Fibroblast of lung (primary cell): ENCODE results near the gene TMEM240. TPM values are rescaled to one million over a fixed set of nuclear protein-coding genes. Genes with fewer than 3 reads are reported as not detected.
"Not testable (repeated sequence)": the region's sequence is repeated elsewhere in the genome, so short reads cannot be mapped to it uniquely, and the experiment has no call there.

Experiments used
- DNase-seq, 2 donors: peaks; one replicate each; pipeline versions ENCODE4 v3.0.0 to v3.0.0-alpha.2; 2010; ENCODE audit warnings: low read depth in 2 of 2
- H2AFZ ChIP-seq: 2 replicates; pipeline ENCODE4 v1.5.1; 2012; ENCODE audit warnings: low read length, control low read depth, inconsistent platforms
- H3K27ac ChIP-seq: 2 replicates; pipeline ENCODE4 v1.5.1; 2011; ENCODE audit warnings: low read length, control low read depth; ENCODE audit not compliant: insufficient read depth
- H3K27me3 ChIP-seq: 2 replicates; pipeline ENCODE4 v1.5.1; 2011; ENCODE audit warnings: mild to moderate bottlenecking, low read length; ENCODE audit not compliant: control insufficient read depth, insufficient read depth
- H3K36me3 ChIP-seq: 2 replicates; pipeline ENCODE4 v1.5.1; 2011; ENCODE audit warnings: low read length; ENCODE audit not compliant: control insufficient read depth, insufficient read depth
- H3K4me1 ChIP-seq: 2 replicates; pipeline ENCODE4 v1.5.1; 2011; ENCODE audit warnings: low read length; ENCODE audit not compliant: control insufficient read depth, insufficient read depth; ENCODE audit errors: extremely low read depth
- H3K4me2 ChIP-seq: 2 replicates; pipeline ENCODE4 v1.5.1; 2011; ENCODE audit warnings: low read length, control low read depth; ENCODE audit not compliant: insufficient read depth; ENCODE audit errors: extremely low read depth
- H3K4me3 ChIP-seq, 4 experiments: fragments of 200-600 bp in 1 of 4; sonication (generic) in 1 of 4; replicated peaks in 1 of 4; 2 replicates each; pipeline ENCODE4 v1.5.1; 2011 to 2016; ENCODE audit warnings: low read length in 4 of 4, low read depth in 3 of 4, mild to moderate bottlenecking in 3 of 4, control low read depth in 2 of 4, inconsistent platforms in 1 of 4, mixed read lengths in 1 of 4; ENCODE audit not compliant: insufficient read depth in 1 of 4; ENCODE audit errors: control extremely low read depth in 1 of 4
- H3K79me2 ChIP-seq: 2 replicates; pipeline ENCODE4 v1.5.1; 2012; ENCODE audit warnings: mild to moderate bottlenecking, low read length, inconsistent platforms; ENCODE audit not compliant: control insufficient read depth, insufficient read depth
- H3K9ac ChIP-seq: 2 replicates; pipeline ENCODE4 v1.5.1; 2011; ENCODE audit warnings: mild to moderate bottlenecking, low read length, control low read depth; ENCODE audit not compliant: insufficient read depth
- H3K9me3 ChIP-seq: 2 replicates; pipeline ENCODE4 v1.5.1; 2012; ENCODE audit warnings: low read depth, low read length; ENCODE audit not compliant: control insufficient read depth, insufficient read depth
- H4K20me1 ChIP-seq: 2 replicates; pipeline ENCODE4 v1.5.1; 2011; ENCODE audit warnings: low read length; ENCODE audit not compliant: control insufficient read depth, insufficient read depth; ENCODE audit errors: extremely low read depth
- EZH2 ChIP-seq: IDR thresholded peaks from 2 replicates; pipeline ENCODE4 v1.5.1; 2012; ENCODE audit warnings: low read length, control low read depth, mild to moderate bottlenecking; ENCODE audit errors: missing control alignments
- polyA plus RNA-seq, 2 donors: library from polyadenylated mRNA; depleted of rRNA in 1 of 2; stranded (reverse) in 1 of 2; unstranded in 1 of 2; fragments of >200 nt; gene quantifications; 2 replicates each; pipeline ENCODE4 v1.2.1, GENCODE V29; 2011 to 2012; ENCODE audit warnings: missing spikeins in 1 of 2
- total RNA-seq: library from RNA; depleted of rRNA; stranded (reverse); fragments of >200 nt; gene quantifications from 2 replicates; pipeline ENCODE4 v1.2.1, GENCODE V29; 2014
- TF ChIP-seq, protein P1 (sequence below), 2 donors: IDR thresholded peaks in 1 of 2; conservative IDR thresholded peaks in 1 of 2; 1 replicate in 1 of 2; 2 replicates in 1 of 2; pipeline ENCODE4 v1.5.1; 2011 to 2012; ENCODE audit warnings: low read length in 2 of 2, control low read depth in 1 of 2, inconsistent platforms in 1 of 2, low read depth in 1 of 2, mild to moderate bottlenecking in 1 of 2

The TMEM240 gene
- total and polyA plus RNA-seq, 2 donors (not counting 1 experiment from before 2014, with no cell fraction given) = 1.4 to 5.4 TPM

DNA sequence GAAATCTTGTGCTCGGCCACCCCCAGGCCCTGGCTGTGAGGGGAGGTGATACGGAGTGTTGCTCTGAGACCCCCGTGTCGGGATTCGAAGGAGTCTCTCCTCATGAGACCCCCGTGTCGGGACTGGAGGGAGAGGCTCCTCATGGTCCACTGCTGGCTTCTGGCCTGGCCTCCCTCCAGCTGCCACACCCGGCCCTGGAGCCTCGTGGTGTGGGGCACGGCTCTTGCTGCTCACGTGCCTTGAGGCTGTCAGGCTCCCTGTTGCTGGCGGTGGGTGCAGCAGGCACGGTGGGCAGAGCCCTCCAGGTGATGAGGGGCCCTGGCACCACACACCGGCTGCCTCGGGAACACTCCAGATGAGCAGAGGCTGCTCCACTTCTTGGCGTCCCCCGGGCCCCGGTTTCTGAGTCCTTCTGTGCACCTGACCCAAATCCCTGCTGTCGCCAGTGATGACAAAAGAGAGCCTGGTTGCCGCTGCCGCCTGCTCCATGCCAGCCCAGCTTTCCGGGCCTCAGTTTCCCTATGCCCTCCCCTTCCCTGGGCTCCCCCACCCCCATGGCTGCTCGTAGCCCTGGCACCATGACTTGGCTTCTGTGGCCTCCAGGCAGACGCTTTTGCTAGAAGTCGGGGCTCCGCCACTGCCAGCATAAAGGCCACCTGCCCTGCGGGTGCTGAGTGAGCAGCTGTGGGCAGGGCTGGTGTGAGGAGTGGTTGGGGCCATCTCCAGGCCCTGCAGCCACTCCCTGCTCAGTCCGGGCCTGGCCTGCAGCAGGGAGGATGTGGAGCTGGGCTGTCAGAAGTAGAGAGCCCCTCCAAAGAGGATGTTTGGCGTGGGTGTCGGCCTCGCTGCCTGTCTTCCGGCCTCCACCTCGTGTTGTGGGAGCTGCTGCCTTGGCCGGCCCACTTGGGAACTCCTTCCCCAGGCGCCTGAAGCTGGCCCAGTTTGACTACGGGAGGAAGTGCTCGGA is 11.8 kb downstream of the TMEM240 start:
- TF ChIP-seq, protein P1, sequence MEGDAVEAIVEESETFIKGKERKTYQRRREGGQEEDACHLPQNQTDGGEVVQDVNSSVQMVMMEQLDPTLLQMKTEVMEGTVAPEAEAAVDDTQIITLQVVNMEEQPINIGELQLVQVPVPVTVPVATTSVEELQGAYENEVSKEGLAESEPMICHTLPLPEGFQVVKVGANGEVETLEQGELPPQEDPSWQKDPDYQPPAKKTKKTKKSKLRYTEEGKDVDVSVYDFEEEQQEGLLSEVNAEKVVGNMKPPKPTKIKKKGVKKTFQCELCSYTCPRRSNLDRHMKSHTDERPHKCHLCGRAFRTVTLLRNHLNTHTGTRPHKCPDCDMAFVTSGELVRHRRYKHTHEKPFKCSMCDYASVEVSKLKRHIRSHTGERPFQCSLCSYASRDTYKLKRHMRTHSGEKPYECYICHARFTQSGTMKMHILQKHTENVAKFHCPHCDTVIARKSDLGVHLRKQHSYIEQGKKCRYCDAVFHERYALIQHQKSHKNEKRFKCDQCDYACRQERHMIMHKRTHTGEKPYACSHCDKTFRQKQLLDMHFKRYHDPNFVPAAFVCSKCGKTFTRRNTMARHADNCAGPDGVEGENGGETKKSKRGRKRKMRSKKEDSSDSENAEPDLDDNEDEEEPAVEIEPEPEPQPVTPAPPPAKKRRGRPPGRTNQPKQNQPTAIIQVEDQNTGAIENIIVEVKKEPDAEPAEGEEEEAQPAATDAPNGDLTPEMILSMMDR (conservative IDR thresholded peaks at IDR 0.05 in 1 of 2, IDR thresholded peaks at IDR 0.05 in 1 of 2; ENCODE audit: low read depth in 1 of 2, low read length in 2 of 2) = no peak
- TF ChIP-seq EZH2 = no peak
- no peaks in the 10 kb centered on the region for H4K20me1 ChIP-seq
- H3K27ac ChIP-seq = no peak overlapping the region
- H2AFZ ChIP-seq = no peak overlapping the region
- H3K79me2 ChIP-seq = no peaks in the 10 kb centered on the region
- no peaks in the 10 kb centered on the region for H3K4me1 ChIP-seq
- peaks cover 7% of the 10 kb centered on the region for H3K36me3 ChIP-seq
- no peaks in the 10 kb centered on the region for H3K27me3 ChIP-seq
- H3K9ac ChIP-seq = no peak overlapping the region
- DNase-seq = no peak
- H3K4me3 ChIP-seq = no peak overlapping the region
- no peak overlapping the region for H3K4me2 ChIP-seq
- no peaks in the 10 kb centered on the region for H3K9me3 ChIP-seq

DNA sequence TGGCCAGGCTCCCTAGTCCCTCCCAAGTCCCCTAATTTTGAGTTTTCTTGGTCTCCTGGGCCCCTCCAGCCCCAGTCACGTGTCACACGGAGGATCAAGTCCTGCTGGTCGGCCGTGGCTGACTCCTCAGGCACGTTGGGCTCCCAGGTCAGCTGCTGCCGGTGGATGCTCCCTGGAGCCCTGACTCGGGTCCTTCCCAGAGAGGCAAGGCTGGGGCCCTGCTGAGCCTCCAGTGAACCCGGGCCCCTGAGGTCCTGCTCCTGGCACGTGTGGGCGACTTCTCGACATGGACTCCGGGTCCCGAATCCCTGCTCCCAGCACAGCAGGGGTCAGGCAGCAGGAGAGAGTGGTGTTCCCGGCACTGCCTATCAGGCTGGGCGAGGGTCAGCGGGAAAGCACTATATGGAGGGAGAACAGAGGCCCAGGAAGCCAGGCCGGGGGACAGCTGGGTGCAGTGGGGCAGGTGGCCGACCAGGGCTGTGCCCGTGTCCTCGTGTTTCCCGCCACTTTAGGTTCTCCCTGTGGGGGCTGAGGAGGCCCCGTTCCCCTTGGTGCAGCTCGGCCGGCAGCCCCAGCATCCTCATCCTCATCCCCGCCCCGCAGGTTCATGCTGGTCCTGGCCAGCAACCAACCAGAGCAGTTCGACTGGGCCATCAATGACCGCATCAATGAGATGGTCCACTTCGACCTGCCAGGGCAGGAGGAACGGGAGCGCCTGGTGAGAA is 13.2 kb downstream of the TMEM240 start:
- no peak overlapping the region for H3K9ac ChIP-seq
- no peak overlapping the region for H2AFZ ChIP-seq
- no peaks in the 10 kb centered on the region for H3K4me1 ChIP-seq
- no peak overlapping the region for H3K27ac ChIP-seq
- H3K27me3 ChIP-seq = no peaks in the 10 kb centered on the region
- no peak overlapping the region for H3K4me2 ChIP-seq
- no peaks in the 10 kb centered on the region for H4K20me1 ChIP-seq
- TF ChIP-seq, protein P1 (conservative IDR thresholded peaks at IDR 0.05 in 1 of 2, IDR thresholded peaks at IDR 0.05 in 1 of 2; ENCODE audit: low read depth in 1 of 2, low read length in 2 of 2) = no peak
- TF ChIP-seq EZH2 = no peak
- peaks cover 8% of the 10 kb centered on the region for H3K36me3 ChIP-seq
- DNase-seq = no peak
- no peak overlapping the region for H3K4me3 ChIP-seq
- H3K79me2 ChIP-seq = no peaks in the 10 kb centered on the region
- H3K9me3 ChIP-seq = no peaks in the 10 kb centered on the region

DNA sequence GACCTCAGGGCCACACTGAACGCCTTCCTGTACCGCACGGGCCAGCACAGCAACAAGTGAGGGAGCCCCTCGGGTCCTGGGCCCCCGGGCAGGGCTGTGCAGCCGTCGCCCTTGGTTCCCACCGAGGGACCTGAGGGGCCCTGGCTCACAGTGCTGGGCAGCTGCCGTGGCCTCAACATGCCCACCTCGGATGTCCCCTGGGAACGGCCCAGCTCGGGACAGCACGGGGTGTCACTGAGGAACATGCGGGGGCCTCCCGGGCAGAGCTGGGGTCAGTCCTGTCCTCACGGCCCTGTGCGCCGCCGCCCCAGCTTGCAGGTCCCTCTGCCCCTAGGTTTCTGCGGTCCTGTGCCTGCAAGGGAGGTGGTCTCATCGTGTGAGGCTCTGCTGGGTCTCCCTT is 13.9 kb downstream of the TMEM240 start:
- not testable (repeated sequence) for H4K20me1 ChIP-seq, H3K9me3 ChIP-seq, DNase-seq, H3K4me2 ChIP-seq, H2AFZ ChIP-seq, H3K79me2 ChIP-seq, H3K9ac ChIP-seq, H3K27me3 ChIP-seq, H3K36me3 ChIP-seq, H3K4me3 ChIP-seq, H3K27ac ChIP-seq, H3K4me1 ChIP-seq

DNA sequence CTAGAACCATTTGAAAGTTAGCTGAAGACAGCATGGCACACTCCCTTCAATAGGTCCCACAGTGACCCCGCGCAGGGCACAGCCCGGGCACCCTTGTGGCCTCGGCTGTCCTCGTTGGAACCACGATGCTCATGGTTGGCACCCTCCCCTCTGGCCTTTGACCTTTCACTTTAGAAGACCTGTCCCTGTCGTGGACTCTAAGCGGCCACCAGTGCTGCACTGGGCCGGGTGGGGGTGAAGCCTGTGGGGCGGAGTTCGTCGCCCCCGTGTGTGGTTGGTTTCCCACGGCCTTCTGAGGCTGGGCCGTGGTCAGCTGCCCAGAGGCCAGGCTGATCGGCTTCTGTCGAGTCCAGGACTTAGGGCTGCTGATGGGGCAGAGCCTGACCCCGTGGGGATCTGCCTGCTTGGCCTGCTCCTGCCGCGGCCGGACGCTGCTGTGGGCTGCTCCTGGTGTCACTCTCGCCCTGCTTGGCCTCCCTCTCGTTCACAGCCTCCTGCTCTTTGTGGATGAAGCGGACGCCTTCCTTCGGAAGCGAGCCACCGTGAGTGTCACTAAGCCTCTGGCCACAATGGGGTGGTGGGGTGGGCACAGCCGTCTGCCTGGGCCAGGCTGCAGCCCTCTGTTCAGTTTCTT is 15.6 kb downstream of the TMEM240 start:
- H3K36me3 ChIP-seq = peaks cover 14% of the 10 kb centered on the region
- not testable (repeated sequence) for DNase-seq

DNA sequence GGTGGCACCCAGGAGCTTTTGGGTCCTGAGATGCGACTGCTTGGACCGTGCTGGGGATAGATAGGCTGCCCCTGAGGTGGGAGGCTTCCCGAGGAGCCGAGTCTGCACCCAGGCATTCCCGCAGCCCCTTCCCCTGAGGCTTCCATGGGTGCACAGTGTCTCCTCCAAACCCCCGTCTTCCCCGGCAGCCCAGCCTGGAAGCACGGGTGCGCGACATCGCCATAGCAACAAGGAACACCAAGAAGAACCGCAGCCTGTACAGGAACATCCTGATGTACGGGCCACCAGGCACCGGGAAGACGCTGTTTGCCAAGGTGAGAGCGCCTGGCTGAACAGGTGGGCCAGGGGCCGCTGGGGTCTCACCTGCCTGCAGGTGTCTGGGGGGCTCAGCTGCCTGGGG is 16.8 kb downstream of the TMEM240 start:
- not testable (repeated sequence) for H3K9ac ChIP-seq, H3K27ac ChIP-seq, DNase-seq, H2AFZ ChIP-seq, H4K20me1 ChIP-seq, H3K79me2 ChIP-seq, H3K4me1 ChIP-seq, H3K27me3 ChIP-seq, H3K9me3 ChIP-seq, H3K4me3 ChIP-seq, H3K4me2 ChIP-seq
- peaks cover 11% of the 10 kb centered on the region for H3K36me3 ChIP-seq

More for the DNA sequence above, 15.6 kb downstream of the TMEM240 start:
- H4K20me1 ChIP-seq, H3K4me2 ChIP-seq, H3K4me3 ChIP-seq, H3K9ac ChIP-seq, H2AFZ ChIP-seq, H3K27me3 ChIP-seq, H3K79me2 ChIP-seq, H3K4me1 ChIP-seq, H3K27ac ChIP-seq, H3K9me3 ChIP-seq: not testable (repeated sequence)
